Measurements from ENCODE around the gene IDH2.
"Not testable (repeated sequence)": the region's sequence is repeated elsewhere in the genome, so short reads cannot be mapped to it uniquely, and the experiment has no call there.

Gene IDH2

GRCh38 chr15:90130291-90130690 lies 28.0 kb upstream of the IDH2 start:
- no peak for TF ChIP-seq ZNF274 (IDR thresholded peaks at IDR 0.05; ENCODE audit: low read depth, low read length)
- H3K4me3 ChIP-seq (ENCODE audit: low read length) = no peak overlapping the region

- H3K4me3 ChIP-seq (ENCODE audit: low read length) = no peak overlapping the region
- TF ChIP-seq ZNF274 (IDR thresholded peaks at IDR 0.05; ENCODE audit: low read depth, low read length) = no peak
These were observed 24.5 kb upstream of the IDH2 start for GRCh38 chr15:90126596-90127435.

- no peak for TF ChIP-seq ZNF274 (IDR thresholded peaks at IDR 0.05; ENCODE audit: low read depth, low read length)
- H3K4me3 ChIP-seq (ENCODE audit: low read length) = no peak overlapping the region
These were observed 23.8 kb upstream of the IDH2 start for GRCh38 chr15:90126022-90126421.

GRCh38 chr15:90124507-90124906 lies 22.2 kb upstream of the IDH2 start:
- no peak for TF ChIP-seq ZNF274 (IDR thresholded peaks at IDR 0.05; ENCODE audit: low read depth, low read length)
- no peak overlapping the region for H3K4me3 ChIP-seq (ENCODE audit: low read length)

GRCh38 chr15:90121086-90121485 lies 18.8 kb upstream of the IDH2 start:
- TF ChIP-seq ZNF274 (IDR thresholded peaks at IDR 0.05; ENCODE audit: low read depth, low read length) = no peak

GRCh38 chr15:90119367-90119766 lies 17.1 kb upstream of the IDH2 start:
- no peak for TF ChIP-seq ZNF274 (IDR thresholded peaks at IDR 0.05; ENCODE audit: low read depth, low read length)
- no peak overlapping the region for H3K4me3 ChIP-seq (ENCODE audit: low read length)

More at GRCh38 chr15:90121086-90121485, 18.8 kb upstream of the IDH2 start:
- H3K4me3 ChIP-seq (ENCODE audit: low read length) = no peak overlapping the region

- TF ChIP-seq ZNF274 (IDR thresholded peaks at IDR 0.05; ENCODE audit: low read depth, low read length) = no peak
- H3K4me3 ChIP-seq (ENCODE audit: low read length) = no peak overlapping the region
These were observed 13.5 kb upstream of the IDH2 start for GRCh38 chr15:90115783-90116182.

GRCh38 chr15:90114451-90114901 lies 12.2 kb upstream of the IDH2 start:
- TF ChIP-seq ZNF274 (IDR thresholded peaks at IDR 0.05; ENCODE audit: low read depth, low read length) = no peak

GRCh38 chr15:90113166-90113565 lies 10.9 kb upstream of the IDH2 start:
- TF ChIP-seq ZNF274 (IDR thresholded peaks at IDR 0.05; ENCODE audit: low read depth, low read length) = no peak
- no peak overlapping the region for H3K4me3 ChIP-seq (ENCODE audit: low read length)

More at GRCh38 chr15:90114451-90114901, 12.2 kb upstream of the IDH2 start:
- H3K4me3 ChIP-seq (ENCODE audit: low read length) = no peak overlapping the region

GRCh38 chr15:90109163-90109751 lies 7.0 kb upstream of the IDH2 start:
- not testable (repeated sequence) for H3K4me3 ChIP-seq (ENCODE audit: low read length)

GRCh38 chr15:90108038-90108437 lies 5.8 kb upstream of the IDH2 start:
- not testable (repeated sequence) for H3K4me3 ChIP-seq (ENCODE audit: low read length)

- no peak for TF ChIP-seq ZNF274 (IDR thresholded peaks at IDR 0.05; ENCODE audit: low read depth, low read length)
- H3K4me3 ChIP-seq (ENCODE audit: low read length) = no peak overlapping the region
These were observed 4.4 kb upstream of the IDH2 start for GRCh38 chr15:90106522-90107117.

GRCh38 chr15:90105521-90105920 lies 3.3 kb upstream of the IDH2 start:
- no peak overlapping the region for H3K4me3 ChIP-seq (ENCODE audit: low read length)
- no peak for TF ChIP-seq ZNF274 (IDR thresholded peaks at IDR 0.05; ENCODE audit: low read depth, low read length)

- no peak overlapping the region for H3K4me3 ChIP-seq (ENCODE audit: low read length)
- TF ChIP-seq ZNF274 (IDR thresholded peaks at IDR 0.05; ENCODE audit: low read depth, low read length) = no peak
These were observed 2.3 kb upstream of the IDH2 start for GRCh38 chr15:90104551-90104950.

GRCh38 chr15:90103701-90104329 lies 1.5 kb upstream of the IDH2 start:
- no peak overlapping the region for H3K4me3 ChIP-seq (ENCODE audit: low read length)
- no peak for TF ChIP-seq ZNF274 (IDR thresholded peaks at IDR 0.05; ENCODE audit: low read depth, low read length)

Measured in GM08714 (cell line).